HepG2 (cell line): ENCODE data around the gene TCFL5. TPM values are rescaled to one million over a fixed set of nuclear protein-coding genes. Genes with fewer than 3 reads are reported as not detected.

Experiments
- CBX1 ChIP-seq: IDR thresholded peaks from one replicate; pipeline ENCODE4 v1.6.1; 2016; ENCODE audit warnings: antibody characterized with exemption, low read depth
- DNMT3B ChIP-seq: conservative IDR thresholded peaks from 2 replicates; pipeline ENCODE4 v1.6.1; 2016; ENCODE audit warnings: missing biosample characterization, control low read depth
- ERF ChIP-seq: IDR thresholded peaks from 2 replicates; pipeline ENCODE4 v1.6.1; 2018; ENCODE audit warnings: missing biosample characterization, missing genetic modification reagents
- GATAD2A ChIP-seq: IDR thresholded peaks from 2 replicates; pipeline ENCODE4 v1.6.1; 2016
- MXI1 ChIP-seq: IDR thresholded peaks from 3 replicates; pipeline ENCODE4 v1.6.1; 2012; ENCODE audit warnings: low read depth, low read length, inconsistent platforms, borderline replicate concordance
- NR2F1 ChIP-seq, 2 experiments: fragments of 450-650 bp in 1 of 2; formaldehyde crosslinking in 1 of 2; IDR thresholded peaks; 2 replicates each; pipeline versions ENCODE4 v1.5.0 to v1.6.1; 2016 to 2020; ENCODE audit warnings: mild to moderate bottlenecking in 1 of 2, missing compliant biosample characterization in 1 of 2, missing genetic modification reagents in 1 of 2, moderate library complexity in 1 of 2
- RNF2 ChIP-seq: fragments of 450-650 bp; conservative IDR thresholded peaks from 2 replicates; pipeline ENCODE4 v1.6.1; 2016; ENCODE audit warnings: low read depth
- TBX3 ChIP-seq: fragments of 450-650 bp; IDR thresholded peaks from 2 replicates; pipeline ENCODE4 v1.6.1; 2017; ENCODE audit warnings: antibody characterized with exemption, mild to moderate bottlenecking, inconsistent platforms, borderline replicate concordance
- ZNF160 ChIP-seq: sonication (generic); formaldehyde crosslinking; IDR thresholded peaks from 2 replicates; pipeline ENCODE4 v1.8.0; 2022; ENCODE audit warnings: mild to moderate bottlenecking, inconsistent platforms, missing genetic modification reagents
- ZSCAN9 ChIP-seq: IDR thresholded peaks from 2 replicates; pipeline ENCODE4 v1.6.1; 2016; ENCODE audit warnings: borderline replicate concordance
- ZZZ3 ChIP-seq: sonication (generic); formaldehyde crosslinking; IDR thresholded peaks from 2 replicates; pipeline ENCODE4 v1.4.0; 2020; ENCODE audit warnings: missing genetic modification reagents, mild to moderate bottlenecking, borderline replicate concordance
- polyA plus RNA-seq, 8 experiments: library from polyadenylated mRNA; depleted of rRNA in 3 of 8; stranded (reverse) in 7 of 8; unstranded in 1 of 8; fragments of >200 nt; fragmentation: Illumina TruSeq in 4 of 8; extraction: Trizol in 4 of 8; gene quantifications; 2 replicates each; pipeline versions ENCODE4 v1.2.1 to v1.2.3, GENCODE V29; 2011 to 2016; ENCODE audit warnings: low read depth in 4 of 8, missing spikeins in 1 of 8, mixed read lengths in 1 of 8; ENCODE audit not compliant: insufficient read depth in 1 of 8
- total RNA-seq, 5 experiments: library from RNA; depleted of rRNA; stranded (reverse); fragments of >200 nt; fragmentation: Illumina TruSeq; extraction: Trizol; gene quantifications; 2 replicates each; pipeline ENCODE4 v1.2.3, GENCODE V29; 2016; ENCODE audit warnings: low read depth in 1 of 5
- TF ChIP-seq, protein P1 (sequence below): sonication (generic); formaldehyde crosslinking; IDR thresholded peaks from 2 replicates; pipeline ENCODE4 v1.5.0; 2020; ENCODE audit warnings: mild to moderate bottlenecking, missing genetic modification reagents
- TF ChIP-seq, protein P2 (sequence below): sonication (generic); formaldehyde crosslinking; IDR thresholded peaks from 2 replicates; pipeline ENCODE4 v1.9.0; 2022; ENCODE audit warnings: missing genetic modification reagents, mild to moderate bottlenecking, borderline replicate concordance
- TF ChIP-seq, protein P3 (sequence below): sonication (generic); formaldehyde crosslinking; IDR thresholded peaks from 2 replicates; pipeline ENCODE4 v1.4.0; 2020; ENCODE audit warnings: missing genetic modification reagents, borderline replicate concordance
- TF ChIP-seq, protein P4 (sequence below): sonication (generic); formaldehyde crosslinking; conservative IDR thresholded peaks from 2 replicates; pipeline ENCODE4 v1.4.0; 2020; ENCODE audit warnings: missing genetic modification reagents
- TF ChIP-seq, protein P5 (sequence below): sonication (generic); formaldehyde crosslinking; IDR thresholded peaks from 2 replicates; pipeline ENCODE4 v1.5.1; 2020; ENCODE audit warnings: mild to moderate bottlenecking, missing genetic modification reagents

TCFL5 gene
- total and polyA plus RNA-seq, 2 of the 13 experiments (the other 11 are each of a cell fraction or from before 2014, with no cell fraction given), result 14.8 to 20.0 TPM

DNA sequence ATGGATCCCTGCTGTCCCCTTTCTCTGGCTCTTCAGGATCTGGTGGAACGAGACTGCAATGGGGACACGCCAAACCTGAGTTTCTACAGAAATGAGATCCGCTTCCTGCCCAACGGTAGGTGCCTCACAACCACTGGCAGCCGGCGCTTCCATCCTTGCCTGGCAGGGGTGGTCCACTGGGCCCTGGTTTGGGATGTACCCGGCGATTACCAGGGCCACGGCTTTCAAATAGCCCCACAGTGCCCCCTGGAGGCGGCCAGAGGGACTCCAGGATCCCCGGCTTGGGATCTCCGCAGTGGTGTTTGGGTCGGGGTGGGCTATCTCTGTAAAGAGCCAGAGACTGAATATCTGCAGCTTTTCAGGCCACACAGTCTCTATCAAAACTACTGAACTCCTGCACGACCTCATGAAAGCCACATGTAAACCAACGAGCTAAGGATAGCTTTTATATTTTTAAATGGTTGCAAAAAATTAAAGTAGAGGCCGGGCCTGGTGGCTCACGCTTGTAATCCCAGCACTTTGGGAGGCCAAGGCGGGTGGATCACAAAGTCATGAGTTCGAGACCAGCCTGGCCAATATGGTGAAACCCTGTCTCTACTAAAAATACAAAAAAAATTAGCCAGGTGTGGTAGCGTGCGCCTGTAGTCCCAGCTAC, 53.3 kb downstream of the TCFL5 start (continued):
- TF ChIP-seq, protein P1, sequence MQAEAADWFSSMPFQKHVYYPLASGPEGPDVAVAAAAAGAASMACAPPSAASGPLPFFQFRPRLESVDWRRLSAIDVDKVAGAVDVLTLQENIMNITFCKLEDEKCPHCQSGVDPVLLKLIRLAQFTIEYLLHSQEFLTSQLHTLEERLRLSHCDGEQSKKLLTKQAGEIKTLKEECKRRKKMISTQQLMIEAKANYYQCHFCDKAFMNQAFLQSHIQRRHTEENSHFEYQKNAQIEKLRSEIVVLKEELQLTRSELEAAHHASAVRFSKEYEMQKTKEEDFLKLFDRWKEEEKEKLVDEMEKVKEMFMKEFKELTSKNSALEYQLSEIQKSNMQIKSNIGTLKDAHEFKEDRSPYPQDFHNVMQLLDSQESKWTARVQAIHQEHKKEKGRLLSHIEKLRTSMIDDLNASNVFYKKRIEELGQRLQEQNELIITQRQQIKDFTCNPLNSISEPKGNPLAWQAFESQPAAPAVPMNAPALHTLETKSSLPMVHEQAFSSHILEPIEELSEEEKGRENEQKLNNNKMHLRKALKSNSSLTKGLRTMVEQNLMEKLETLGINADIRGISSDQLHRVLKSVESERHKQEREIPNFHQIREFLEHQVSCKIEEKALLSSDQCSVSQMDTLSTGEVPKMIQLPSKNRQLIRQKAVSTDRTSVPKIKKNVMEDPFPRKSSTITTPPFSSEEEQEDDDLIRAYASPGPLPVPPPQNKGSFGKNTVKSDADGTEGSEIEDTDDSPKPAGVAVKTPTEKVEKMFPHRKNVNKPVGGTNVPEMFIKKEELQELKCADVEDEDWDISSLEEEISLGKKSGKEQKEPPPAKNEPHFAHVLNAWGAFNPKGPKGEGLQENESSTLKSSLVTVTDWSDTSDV, result peak; percentile 24; the same call in 1 of the 2 replicates
- TF ChIP-seq, protein P2, sequence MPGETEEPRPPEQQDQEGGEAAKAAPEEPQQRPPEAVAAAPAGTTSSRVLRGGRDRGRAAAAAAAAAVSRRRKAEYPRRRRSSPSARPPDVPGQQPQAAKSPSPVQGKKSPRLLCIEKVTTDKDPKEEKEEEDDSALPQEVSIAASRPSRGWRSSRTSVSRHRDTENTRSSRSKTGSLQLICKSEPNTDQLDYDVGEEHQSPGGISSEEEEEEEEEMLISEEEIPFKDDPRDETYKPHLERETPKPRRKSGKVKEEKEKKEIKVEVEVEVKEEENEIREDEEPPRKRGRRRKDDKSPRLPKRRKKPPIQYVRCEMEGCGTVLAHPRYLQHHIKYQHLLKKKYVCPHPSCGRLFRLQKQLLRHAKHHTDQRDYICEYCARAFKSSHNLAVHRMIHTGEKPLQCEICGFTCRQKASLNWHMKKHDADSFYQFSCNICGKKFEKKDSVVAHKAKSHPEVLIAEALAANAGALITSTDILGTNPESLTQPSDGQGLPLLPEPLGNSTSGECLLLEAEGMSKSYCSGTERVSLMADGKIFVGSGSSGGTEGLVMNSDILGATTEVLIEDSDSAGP (CRISPR knock-in tag), result no peak
- TF ChIP-seq, protein P3, sequence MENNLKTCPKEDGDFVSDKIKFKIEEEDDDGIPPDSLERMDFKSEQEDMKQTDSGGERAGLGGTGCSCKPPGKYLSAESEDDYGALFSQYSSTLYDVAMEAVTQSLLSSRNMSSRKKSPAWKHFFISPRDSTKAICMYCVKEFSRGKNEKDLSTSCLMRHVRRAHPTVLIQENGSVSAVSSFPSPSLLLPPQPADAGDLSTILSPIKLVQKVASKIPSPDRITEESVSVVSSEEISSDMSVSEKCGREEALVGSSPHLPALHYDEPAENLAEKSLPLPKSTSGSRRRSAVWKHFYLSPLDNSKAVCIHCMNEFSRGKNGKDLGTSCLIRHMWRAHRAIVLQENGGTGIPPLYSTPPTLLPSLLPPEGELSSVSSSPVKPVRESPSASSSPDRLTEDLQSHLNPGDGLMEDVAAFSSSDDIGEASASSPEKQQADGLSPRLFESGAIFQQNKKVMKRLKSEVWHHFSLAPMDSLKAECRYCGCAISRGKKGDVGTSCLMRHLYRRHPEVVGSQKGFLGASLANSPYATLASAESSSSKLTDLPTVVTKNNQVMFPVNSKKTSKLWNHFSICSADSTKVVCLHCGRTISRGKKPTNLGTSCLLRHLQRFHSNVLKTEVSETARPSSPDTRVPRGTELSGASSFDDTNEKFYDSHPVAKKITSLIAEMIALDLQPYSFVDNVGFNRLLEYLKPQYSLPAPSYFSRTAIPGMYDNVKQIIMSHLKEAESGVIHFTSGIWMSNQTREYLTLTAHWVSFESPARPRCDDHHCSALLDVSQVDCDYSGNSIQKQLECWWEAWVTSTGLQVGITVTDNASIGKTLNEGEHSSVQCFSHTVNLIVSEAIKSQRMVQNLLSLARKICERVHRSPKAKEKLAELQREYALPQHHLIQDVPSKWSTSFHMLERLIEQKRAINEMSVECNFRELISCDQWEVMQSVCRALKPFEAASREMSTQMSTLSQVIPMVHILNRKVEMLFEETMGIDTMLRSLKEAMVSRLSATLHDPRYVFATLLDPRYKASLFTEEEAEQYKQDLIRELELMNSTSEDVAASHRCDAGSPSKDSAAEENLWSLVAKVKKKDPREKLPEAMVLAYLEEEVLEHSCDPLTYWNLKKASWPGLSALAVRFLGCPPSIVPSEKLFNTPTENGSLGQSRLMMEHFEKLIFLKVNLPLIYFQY, result peak; percentile 60; the same call in 1 of the 2 replicates
- TF ChIP-seq, protein P4, sequence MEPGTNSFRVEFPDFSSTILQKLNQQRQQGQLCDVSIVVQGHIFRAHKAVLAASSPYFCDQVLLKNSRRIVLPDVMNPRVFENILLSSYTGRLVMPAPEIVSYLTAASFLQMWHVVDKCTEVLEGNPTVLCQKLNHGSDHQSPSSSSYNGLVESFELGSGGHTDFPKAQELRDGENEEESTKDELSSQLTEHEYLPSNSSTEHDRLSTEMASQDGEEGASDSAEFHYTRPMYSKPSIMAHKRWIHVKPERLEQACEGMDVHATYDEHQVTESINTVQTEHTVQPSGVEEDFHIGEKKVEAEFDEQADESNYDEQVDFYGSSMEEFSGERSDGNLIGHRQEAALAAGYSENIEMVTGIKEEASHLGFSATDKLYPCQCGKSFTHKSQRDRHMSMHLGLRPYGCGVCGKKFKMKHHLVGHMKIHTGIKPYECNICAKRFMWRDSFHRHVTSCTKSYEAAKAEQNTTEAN (CRISPR knock-in tag), result no peak
- TF ChIP-seq CBX1 (peak; percentile 23), ZZZ3 (CRISPR knock-in tag) (no peak), ERF (CRISPR knock-in tag) (0 out of 2 replicates have a peak, but pooled peaks have one; percentile 50), DNMT3B (CRISPR knock-in tag) (0 out of 2 replicates have a peak, but pooled peaks have one; percentile 58), ZSCAN9 (CRISPR knock-in tag) (no peak), NR2F1 (CRISPR knock-in tag; IDR thresholded peaks at IDR 0.05) (peak in 1 of 2 experiments; percentile 18; a peak in 1 of 4 replicates), RNF2 (no peak), GATAD2A (CRISPR knock-in tag) (peak; percentile 35; the same call in 1 of the 2 replicates), ZNF160 (CRISPR knock-in tag) (0 out of 2 replicates have a peak, but pooled peaks have one; percentile 59), TBX3 (no peak), MXI1 (0 out of 3 replicates have a peak, but pooled peaks have one; percentile 41)
- TF ChIP-seq, protein P5, sequence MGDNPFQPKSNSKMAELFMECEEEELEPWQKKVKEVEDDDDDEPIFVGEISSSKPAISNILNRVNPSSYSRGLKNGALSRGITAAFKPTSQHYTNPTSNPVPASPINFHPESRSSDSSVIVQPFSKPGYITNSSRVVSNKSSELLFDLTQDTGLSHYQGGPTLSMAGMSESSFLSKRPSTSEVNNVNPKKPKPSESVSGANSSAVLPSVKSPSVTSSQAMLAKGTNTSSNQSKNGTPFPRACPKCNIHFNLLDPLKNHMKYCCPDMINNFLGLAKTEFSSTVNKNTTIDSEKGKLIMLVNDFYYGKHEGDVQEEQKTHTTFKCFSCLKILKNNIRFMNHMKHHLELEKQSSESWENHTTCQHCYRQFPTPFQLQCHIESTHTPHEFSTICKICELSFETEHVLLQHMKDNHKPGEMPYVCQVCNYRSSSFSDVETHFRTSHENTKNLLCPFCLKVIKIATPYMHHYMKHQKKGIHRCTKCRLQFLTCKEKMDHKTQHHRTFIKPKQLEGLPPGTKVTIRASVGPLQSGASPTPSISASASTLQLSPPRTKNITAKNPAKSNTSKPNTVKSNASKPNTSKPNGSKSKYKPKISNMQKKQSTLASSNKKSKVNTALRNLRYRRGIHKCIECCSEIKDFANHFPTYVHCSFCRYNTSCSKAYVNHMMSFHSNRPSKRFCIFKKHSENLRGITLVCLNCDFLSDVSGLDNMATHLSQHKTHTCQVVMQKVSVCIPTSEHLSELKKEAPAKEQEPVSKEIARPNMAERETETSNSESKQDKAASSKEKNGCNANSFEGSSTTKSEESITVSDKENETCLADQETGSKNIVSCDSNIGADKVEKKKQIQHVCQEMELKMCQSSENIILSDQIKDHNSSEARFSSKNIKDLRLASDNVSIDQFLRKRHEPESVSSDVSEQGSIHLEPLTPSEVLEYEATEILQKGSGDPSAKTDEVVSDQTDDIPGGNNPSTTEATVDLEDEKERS (CRISPR knock-in tag), result no peak
